Hematopoietic multipotent progenitor cell treated with erythropoietin and hydrocortisone succinate and interleukin-3 and kit ligand, for 6 days (in vitro differentiated cells): ENCODE data around the gene DYRK1A.

Experiments
- DNase-seq: peaks from one replicate; pipeline ENCODE4 v3.0.0-alpha.2; 2015

The DYRK1A gene

DNA sequence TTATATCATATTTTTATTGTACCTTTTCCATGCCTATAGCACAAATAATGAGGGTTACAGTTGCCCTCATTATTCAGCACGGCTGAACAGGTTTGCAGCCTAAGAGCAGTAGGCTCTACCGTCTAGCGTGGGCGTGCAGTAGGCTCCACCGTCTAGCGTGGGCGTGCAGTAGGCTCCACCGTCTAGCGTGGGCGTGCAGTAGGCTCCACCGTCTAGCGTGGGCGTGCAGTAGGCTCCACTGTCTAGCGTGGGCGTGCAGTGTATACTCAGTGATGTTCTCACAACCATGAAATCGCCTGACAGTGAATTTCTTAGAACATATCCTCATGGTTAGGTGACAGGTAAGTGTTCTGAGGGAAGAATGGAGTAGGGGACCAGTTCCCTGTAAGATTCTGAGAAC lies 84.9 kb downstream of the DYRK1A start:
- no peak for DNase-seq

DNA sequence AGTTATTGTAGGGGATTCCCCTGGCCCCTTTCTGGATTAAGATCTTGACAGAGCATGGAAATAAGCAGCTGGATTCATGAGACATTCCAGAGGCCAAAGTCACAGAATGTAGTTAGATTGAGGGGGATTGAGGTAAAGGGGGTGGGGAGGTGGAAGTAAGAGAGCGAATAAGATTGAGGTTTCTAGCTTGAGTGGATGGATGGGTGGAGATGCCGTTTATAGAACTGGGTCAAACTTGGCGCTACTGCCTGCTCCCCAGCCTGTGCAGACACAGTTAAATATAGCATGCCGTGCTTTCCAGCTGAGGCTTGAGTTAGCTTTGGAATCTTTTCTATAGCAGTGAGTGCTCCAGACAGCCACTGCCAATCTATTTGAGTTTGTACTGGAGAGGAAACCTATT lies 85.7 kb downstream of the DYRK1A start:
- DNase-seq = no peak

DNA sequence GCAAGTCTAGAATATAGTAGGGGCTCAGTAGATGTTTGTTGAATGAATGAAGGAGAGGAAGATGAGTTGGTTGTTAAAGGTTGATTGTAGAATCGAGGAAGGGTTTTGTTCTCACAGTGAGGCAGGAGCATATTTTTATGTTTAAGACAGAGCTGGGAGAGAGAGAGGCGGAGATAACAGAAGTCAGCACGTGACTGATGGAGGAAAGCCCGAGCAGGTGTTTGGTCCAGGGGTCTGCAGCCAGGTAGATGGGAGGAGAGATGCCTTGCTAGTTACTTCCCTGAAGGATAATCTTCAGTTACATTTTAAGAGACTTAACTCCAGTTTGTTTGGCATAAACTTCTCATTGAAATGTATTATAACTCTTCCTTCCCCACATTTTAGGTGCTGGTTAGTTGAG lies 86.8 kb downstream of the DYRK1A start:
- no peak for DNase-seq

- DNase-seq = no peak
Observed at GRCh38 chr21:37454869-37455503, 88.4 kb downstream of the DYRK1A start.

GRCh38 chr21:37455504-37455911 lies 88.9 kb downstream of the DYRK1A start:
- DNase-seq = peak; percentile 92

GRCh38 chr21:37458669-37459276 lies 92.2 kb downstream of the DYRK1A start:
- DNase-seq = no peak

DNA sequence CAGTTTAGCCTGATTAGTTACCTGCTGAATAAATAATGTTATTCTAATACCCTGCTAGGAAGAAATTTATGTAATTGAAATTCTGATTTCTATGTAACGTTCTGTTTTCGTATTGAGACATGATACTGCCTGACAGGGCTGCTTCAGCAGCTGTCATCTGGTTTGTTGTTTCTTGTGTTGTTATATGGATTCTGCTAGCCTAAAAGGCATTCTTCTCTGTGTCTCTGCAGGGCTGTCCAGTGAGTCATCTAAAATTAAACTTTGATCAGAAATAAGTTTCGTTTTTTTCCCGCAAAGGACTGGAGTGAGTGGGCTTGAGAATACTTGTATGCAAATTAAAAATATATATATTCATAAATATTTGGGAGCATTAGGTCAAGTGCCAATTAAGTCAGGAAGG lies 93.0 kb downstream of the DYRK1A start:
- no peak for DNase-seq

GRCh38 chr21:37460196-37460595 lies 93.6 kb downstream of the DYRK1A start:
- DNase-seq = no peak

DNA sequence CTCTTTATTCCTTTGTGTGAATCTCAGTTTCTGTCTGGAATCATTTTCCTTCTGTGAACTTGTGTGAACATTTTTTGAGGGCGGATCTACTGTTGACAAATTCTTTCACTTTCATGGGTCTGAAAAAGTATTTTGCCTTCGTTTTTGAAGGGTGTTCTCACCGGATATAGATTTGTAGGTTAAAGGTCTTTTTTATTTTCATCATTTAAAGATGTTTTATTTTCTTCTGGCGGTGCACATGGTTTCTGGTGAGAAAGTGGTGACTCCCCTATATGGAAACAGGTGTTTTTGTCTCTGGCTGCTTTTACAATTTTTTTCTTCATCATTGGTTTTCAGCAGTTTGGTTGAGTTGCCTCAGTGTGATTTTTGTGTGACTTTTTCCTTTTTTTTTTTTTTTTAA lies 94.9 kb downstream of the DYRK1A start:
- no peak for DNase-seq

GRCh38 chr21:37462087-37462861 lies 95.7 kb downstream of the DYRK1A start:
- no peak for DNase-seq

GRCh38 chr21:37463083-37463801 lies 96.7 kb downstream of the DYRK1A start:
- DNase-seq = peak; percentile 85

DNA sequence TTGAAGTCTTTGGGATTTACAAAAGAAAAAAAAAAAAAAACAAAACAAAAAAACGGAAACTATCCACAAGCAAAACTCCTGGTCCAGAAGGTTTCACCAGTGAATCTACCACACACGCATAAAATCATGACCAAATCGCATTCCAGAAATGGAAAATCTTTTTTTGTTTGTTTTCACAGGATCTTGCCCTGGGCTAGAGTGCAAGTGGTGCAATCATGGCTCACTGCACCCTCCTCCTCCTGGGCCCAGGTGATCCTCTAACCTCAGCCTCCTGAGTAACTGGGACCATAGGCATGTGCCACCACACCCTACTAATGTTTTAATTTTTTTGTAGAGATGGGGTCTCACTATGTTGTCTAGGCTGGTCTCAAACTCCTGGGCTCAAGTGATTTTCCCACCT lies 100.5 kb downstream of the DYRK1A start:
- DNase-seq = no peak

DNA sequence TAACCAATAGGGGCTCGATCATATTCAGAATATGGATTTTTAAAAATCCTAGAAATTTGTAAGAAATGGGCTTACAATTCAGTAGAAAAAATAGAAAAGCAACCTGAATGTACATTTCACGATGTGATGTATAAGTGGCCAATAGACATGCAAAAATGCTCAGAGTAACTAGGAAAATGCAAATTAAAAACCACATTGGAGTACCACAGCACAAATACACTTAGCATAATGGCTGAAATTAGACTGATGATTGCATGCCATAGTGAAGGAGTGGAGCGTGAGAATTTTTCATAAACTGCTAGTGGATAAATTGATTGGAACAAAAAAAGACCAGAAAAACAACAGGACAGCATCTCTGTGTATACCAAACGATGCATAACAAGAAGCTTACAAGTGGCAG lies 102.3 kb downstream of the DYRK1A start:
- DNase-seq = no peak

DNA sequence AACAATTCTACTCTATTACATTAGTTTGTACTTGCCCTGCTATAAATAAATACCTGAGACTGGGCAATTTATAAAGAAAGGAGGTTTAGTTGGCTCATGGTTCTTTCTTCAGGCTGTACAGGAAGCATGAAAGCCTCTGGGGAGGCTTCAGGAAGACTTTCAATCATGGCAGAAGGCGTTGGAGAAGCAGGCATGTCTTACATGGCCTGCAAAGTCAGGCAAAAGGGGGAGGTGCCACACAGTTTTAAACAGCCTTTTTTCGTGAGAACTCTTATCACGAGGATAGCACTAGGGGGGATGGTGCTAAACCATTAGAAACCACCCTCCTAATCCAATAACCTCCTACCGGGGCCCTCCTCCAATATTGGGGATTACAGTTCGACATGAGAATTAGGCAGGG lies 102.9 kb downstream of the DYRK1A start:
- no peak for DNase-seq

DNA sequence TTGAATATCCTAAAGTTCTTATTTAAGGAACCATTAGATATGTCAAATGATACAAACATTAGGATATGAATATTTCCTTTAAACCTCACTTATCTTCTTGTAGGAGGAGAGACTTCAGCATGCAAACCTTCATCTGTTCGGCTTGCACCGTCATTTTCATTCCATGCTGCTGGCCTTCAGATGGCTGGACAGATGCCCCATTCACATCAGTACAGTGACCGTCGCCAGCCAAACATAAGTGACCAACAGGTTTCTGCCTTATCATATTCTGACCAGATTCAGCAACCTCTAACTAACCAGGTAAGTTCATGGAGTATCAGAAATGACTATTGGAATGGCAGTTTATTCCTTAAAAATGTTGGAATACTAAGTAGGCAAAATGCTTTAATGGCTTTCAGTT lies 106.0 kb downstream of the DYRK1A start:
- DNase-seq = no peak

GRCh38 chr21:37473491-37473890 lies 106.9 kb downstream of the DYRK1A start:
- no peak for DNase-seq

DNA sequence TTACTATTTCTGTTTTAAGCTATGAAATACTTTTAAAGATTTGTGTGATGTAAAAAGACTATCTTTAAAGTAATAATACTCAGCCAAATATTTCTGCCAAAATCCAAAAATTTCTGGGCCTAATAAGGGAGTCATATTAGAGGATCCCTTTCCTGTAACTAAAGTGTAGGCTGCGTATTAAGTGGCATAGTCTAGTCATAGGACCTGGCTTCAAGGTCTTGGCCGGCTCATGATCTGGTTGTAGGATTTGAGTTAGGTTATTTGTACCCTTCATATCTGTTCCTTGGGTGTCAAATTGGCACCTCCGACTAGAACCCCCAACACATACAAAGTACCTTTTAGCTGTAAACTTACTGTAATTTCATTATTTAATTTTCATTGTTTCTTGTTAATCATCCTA lies 107.8 kb downstream of the DYRK1A start:
- no peak for DNase-seq

DNA sequence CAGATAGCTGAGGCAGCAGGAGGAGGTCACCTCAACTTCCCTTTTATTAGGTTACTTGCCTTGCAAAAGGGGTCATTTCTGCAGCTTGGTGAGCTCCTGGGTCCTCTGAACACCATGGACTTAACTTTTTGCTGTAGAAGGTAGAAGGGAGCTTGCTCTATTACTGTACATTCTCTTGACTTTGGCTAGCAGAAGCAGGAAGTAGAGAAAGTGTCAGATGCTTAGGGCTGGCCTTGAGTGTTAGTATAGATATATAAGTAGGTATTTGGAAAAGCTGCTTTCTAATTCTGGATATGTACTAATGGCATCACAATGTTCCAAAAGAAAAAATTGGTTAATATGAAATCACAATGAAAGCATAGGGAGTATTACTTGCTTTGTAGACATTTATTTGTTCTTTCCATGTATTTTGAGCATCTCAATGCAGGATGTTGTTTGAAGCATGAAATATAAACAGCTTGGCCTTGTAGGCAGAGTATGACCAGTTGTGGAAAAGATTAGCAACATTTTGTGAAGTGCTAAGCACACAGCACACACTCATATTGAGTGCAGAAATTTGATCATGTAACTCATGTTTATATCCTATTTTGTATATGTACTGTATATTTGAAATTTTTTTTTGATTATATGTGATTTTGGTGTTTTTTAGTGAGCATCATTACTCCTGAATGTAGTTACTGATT lies 108.8 kb downstream of the DYRK1A start:
- no peak for DNase-seq

DNA sequence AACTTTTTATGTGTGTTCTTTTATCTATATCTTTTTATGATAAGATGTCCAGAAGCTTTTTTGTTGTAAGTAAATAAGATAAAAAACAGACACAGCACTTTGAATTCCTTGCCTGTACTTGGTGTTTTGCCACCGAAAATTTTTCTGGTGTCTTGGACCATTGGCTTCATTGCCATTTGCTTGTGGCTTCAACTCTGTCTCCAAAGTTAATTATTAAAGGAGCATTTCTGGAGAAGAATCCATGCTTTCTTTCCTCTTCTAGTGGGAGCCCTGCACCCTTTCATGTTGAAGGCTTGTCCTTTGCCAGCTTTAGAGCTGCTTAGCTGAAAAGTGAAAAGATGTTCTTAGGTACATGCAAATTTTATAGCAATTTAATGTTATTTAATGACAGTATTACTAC lies 112.2 kb downstream of the DYRK1A start:
- no peak for DNase-seq

GRCh38 chr21:37483776-37484175 lies 117.2 kb downstream of the DYRK1A start:
- no peak for DNase-seq

DNA sequence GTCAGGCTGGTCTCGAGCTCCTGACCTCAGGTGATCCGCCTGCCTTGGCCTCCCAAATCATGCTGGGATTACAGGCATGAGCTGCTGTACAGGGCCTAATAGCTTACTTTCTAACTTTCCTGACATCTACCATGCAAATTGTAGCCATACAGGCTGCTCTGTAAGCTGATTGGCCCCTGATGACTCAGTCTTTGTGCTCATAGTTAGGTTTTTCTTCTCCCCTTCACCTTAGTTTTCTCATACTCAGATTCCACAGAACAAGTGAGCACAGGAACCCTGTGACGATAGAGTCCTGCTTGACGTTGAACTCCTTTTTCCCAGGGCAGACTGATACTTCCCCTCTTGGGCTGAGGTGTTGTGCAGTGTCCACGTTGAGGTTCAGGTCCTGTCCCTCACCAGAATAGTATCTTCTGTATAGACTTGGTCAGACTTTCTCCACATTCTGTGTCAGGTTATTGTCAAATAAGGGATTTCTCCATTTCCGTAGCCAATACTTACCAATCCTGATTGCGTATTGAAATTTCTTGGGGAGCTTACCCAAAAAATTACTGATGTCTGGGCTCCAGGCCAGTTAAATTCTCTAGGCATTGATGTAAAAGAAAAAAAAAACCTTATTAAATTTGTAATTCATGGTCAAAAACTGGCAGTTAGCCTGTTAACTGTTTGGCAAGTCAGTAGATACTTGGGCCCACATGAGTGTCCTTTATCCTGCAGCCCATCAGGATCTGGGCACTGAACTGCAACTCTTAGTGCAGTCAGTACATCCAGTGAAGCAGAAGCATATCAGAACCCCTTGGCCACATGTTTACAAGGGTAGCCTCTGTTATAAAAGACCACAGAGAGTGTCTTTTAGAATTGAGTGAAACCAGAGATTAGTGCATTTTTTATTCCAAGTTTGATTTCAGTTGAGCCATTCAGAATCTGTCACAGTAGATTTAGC lies 118.2 kb downstream of the DYRK1A start:
- DNase-seq = peak; percentile 15

GRCh38 chr21:37489553-37489952 lies 123.0 kb downstream of the DYRK1A start:
- no peak for DNase-seq
